Upper lobe of left lung (tissue), 6 donors: Measurements from ENCODE around the gene SPANXN4. TPM values are rescaled to one million over a fixed set of nuclear protein-coding genes. Genes with fewer than 3 reads are reported as not detected.

ENCODE experiments used
- ATAC-seq, 2 donors: fragments of 200-7000 bp; cut with Tn5 transposase; one replicate each; pipeline ENCODE4 v1.9.1; 2022; ENCODE audit warnings: mild to moderate bottlenecking in 2 of 2, moderate library complexity in 2 of 2; ENCODE audit not compliant: low FRiP score in 2 of 2
- DNase-seq, 2 donors: peaks; one replicate each; pipeline ENCODE4 v3.0.0-alpha.2; 2019 to 2020
- H3K27ac ChIP-seq, 4 donors: fragments of 200-600 bp; sonication (generic); one replicate each; pipeline ENCODE4 v1.5.1; 2016 to 2019
- H3K27me3 ChIP-seq, 4 donors: fragments of 200-600 bp; sonication (generic); one replicate each; pipeline ENCODE4 v1.5.1; 2017 to 2019
- H3K36me3 ChIP-seq, 4 donors: fragments of 200-600 bp; sonication (generic); one replicate each; pipeline ENCODE4 v1.5.1; 2016 to 2019
- H3K4me1 ChIP-seq, 4 donors: fragments of 200-600 bp; sonication (generic); one replicate each; pipeline ENCODE4 v1.5.1; 2018 to 2019
- H3K4me3 ChIP-seq, 4 donors: fragments of 200-600 bp; sonication (generic); one replicate each; pipeline ENCODE4 v1.5.1; 2017 to 2019; ENCODE audit warnings: mild to moderate bottlenecking in 2 of 4, moderate library complexity in 1 of 4
- H3K9me3 ChIP-seq, 4 donors: fragments of 200-600 bp; sonication (generic); one replicate each; pipeline ENCODE4 v1.5.1; 2018 to 2019
- CTCF ChIP-seq, 6 experiments: fragments of 450-650 bp in 4 of 6; fragments of 200-600 bp in 2 of 6; sonication (generic) in 2 of 6; IDR thresholded peaks; one replicate each; pipeline ENCODE4 v1.5.1; 2016 to 2019; ENCODE audit warnings: antibody characterized with exemption in 6 of 6
- EP300 ChIP-seq, 4 donors: sonication (generic); formaldehyde crosslinking; IDR thresholded peaks; one replicate each; pipeline ENCODE4 v1.5.1; 2017; ENCODE audit warnings: antibody characterized with exemption in 4 of 4, control low read depth in 2 of 4
- POLR2A ChIP-seq, 4 donors: fragments of 450-650 bp; IDR thresholded peaks; one replicate each; pipeline ENCODE4 v1.5.1; 2016 to 2017; ENCODE audit warnings: antibody characterized with exemption in 4 of 4, mild to moderate bottlenecking in 2 of 4
- POLR2AphosphoS5 ChIP-seq, 2 donors: sonication (generic); formaldehyde crosslinking; IDR thresholded peaks; one replicate each; pipeline ENCODE4 v1.5.1; 2017; ENCODE audit warnings: antibody characterized with exemption in 2 of 2
- WGBS, 2 donors: methylation state at CpG; one replicate each; pipeline ENCODE4 v1.1.5; 2017 to 2018; 5-methylcytosine and 5-hydroxymethylcytosine counted together
- total RNA-seq, 6 donors: library from RNA; depleted of rRNA in 4 of 6; stranded (reverse); fragments of >200 nt in 4 of 6; gene quantifications; one replicate each; pipeline versions ENCODE4 v1.1.0 to v1.2.1, GENCODE V29; 2016 to 2021
- donor health status: DM: no; HTN: no; CAD: no; lungs with moderate emphysema.
- donor health status: DM: no; HTN: yes; CAD: no; lungs with severe emphysema.

SPANXN4 gene
- total RNA-seq, 6 donors from 2014 or later, result not detected

DNA sequence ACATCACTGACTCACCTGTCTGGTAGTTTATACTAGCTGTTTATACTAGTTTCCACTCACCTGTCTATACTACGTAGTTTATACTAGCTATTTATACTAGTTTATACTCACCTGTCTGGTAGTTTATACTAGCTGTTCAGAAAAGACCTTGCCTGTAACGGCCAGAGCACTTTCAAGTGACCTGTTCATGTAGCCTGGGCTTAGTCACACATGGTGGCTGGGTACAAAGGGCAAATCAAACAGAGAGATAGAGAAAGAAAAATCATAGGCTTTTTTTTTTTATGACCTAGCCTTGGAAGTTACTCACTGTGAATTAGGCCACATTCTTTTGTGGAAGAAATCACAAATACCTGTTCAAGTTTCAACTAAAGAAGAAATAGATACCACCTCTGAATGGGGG is 30.7 kb upstream of the SPANXN4 start:
- no peak overlapping the region for H3K4me3 ChIP-seq
- no peaks in the 10 kb centered on the region for H3K4me1 ChIP-seq
- TF ChIP-seq POLR2AphosphoS5 (IDR thresholded peaks at IDR 0.05), result no peak
- no peak for TF ChIP-seq EP300 (IDR thresholded peaks at IDR 0.05)
- TF ChIP-seq CTCF (IDR thresholded peaks at IDR 0.05), result no peak
- no peak for TF ChIP-seq POLR2A (IDR thresholded peaks at IDR 0.05)
- no peaks in the 10 kb centered on the region for H3K27me3 ChIP-seq
- ATAC-seq, result no peak
- no peak overlapping the region for H3K27ac ChIP-seq
- no peaks in the 10 kb centered on the region for H3K36me3 ChIP-seq
- no peaks in the 10 kb centered on the region for H3K9me3 ChIP-seq
- DNase-seq, result no peak
- 19 to 25% methylated on average over 2 of the region's 2 CpGs for WGBS, 2 donors

GRCh38 chrX:142998447-142999198 is 27.1 kb upstream of the SPANXN4 start:
- TF ChIP-seq POLR2A (IDR thresholded peaks at IDR 0.05) (no peak), CTCF (IDR thresholded peaks at IDR 0.05) (no peak), POLR2AphosphoS5 (IDR thresholded peaks at IDR 0.05) (no peak), EP300 (IDR thresholded peaks at IDR 0.05) (no peak)
- Histone ChIP-seq H3K27me3 (no peaks in the 10 kb centered on the region), H3K36me3 (no peaks in the 10 kb centered on the region), H3K27ac (no peak overlapping the region), H3K4me1 (no peaks in the 10 kb centered on the region), H3K4me3 (no peak overlapping the region), H3K9me3 (no peaks in the 10 kb centered on the region)
- ATAC-seq (no peak), DNase-seq (no peak)
- 71 to 85% methylated on average over 5 to 8 of the region's 8 CpGs for WGBS, 2 donors

GRCh38 chrX:142999199-142999701 is 26.5 kb upstream of the SPANXN4 start:
- DNase-seq (no peak), ATAC-seq (no peak)
- H3K9me3 ChIP-seq, result no peaks in the 10 kb centered on the region
- H3K36me3 ChIP-seq, result no peaks in the 10 kb centered on the region
- no peak overlapping the region for H3K4me3 ChIP-seq
- H3K4me1 ChIP-seq, result no peaks in the 10 kb centered on the region
- WGBS, 2 donors, result 53 to 69% methylated on average over 6 of the region's 6 CpGs
- H3K27ac ChIP-seq, result no peak overlapping the region
- TF ChIP-seq CTCF (IDR thresholded peaks at IDR 0.05), result no peak
- TF ChIP-seq POLR2A (IDR thresholded peaks at IDR 0.05), result no peak
- TF ChIP-seq POLR2AphosphoS5 (IDR thresholded peaks at IDR 0.05), result no peak
- TF ChIP-seq EP300 (IDR thresholded peaks at IDR 0.05), result no peak
- no peaks in the 10 kb centered on the region for H3K27me3 ChIP-seq

GRCh38 chrX:143002206-143002605 is 23.5 kb upstream of the SPANXN4 start:
- H3K9me3 ChIP-seq, result no peaks in the 10 kb centered on the region
- H3K27ac ChIP-seq, result no peak overlapping the region
- WGBS, 2 donors, result 19 to 44% methylated on average over 2 of the region's 2 CpGs
- H3K4me3 ChIP-seq, result no peak overlapping the region
- no peak for TF ChIP-seq EP300 (IDR thresholded peaks at IDR 0.05)
- TF ChIP-seq POLR2AphosphoS5 (IDR thresholded peaks at IDR 0.05), result no peak
- no peak for TF ChIP-seq POLR2A (IDR thresholded peaks at IDR 0.05)
- no peak for TF ChIP-seq CTCF (IDR thresholded peaks at IDR 0.05)
- ATAC-seq (no peak), DNase-seq (no peak)
- no peaks in the 10 kb centered on the region for H3K4me1 ChIP-seq
- H3K36me3 ChIP-seq, result no peaks in the 10 kb centered on the region
- H3K27me3 ChIP-seq, result no peaks in the 10 kb centered on the region

DNA sequence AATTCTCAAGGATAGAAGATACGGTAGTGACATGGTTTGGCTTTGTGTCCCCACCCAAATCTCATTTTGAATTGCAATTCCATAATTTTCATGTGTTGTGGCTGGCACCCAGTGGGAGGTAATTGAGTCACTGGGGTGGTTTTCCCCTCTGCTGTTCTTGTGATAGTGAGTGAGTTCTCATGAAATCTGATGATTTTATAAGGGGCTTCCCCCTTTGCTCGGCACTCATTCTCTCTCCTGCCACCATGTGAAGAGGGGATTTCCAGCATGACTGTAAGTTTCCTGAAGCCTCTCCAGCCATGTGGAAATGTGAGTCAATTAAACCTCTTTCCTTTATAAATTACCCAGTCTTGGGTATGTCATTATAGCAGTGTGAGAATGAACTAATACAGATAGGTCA is 8.5 kb upstream of the SPANXN4 start:
- H3K9me3 ChIP-seq, result no peaks in the 10 kb centered on the region
- H3K27me3 ChIP-seq, result no peaks in the 10 kb centered on the region
- ATAC-seq (no peak), DNase-seq (no peak)
- no peak overlapping the region for H3K4me3 ChIP-seq
- no peaks in the 10 kb centered on the region for H3K4me1 ChIP-seq
- no peaks in the 10 kb centered on the region for H3K36me3 ChIP-seq
- no peak for TF ChIP-seq CTCF (IDR thresholded peaks at IDR 0.05)
- TF ChIP-seq POLR2AphosphoS5 (IDR thresholded peaks at IDR 0.05), result no peak
- no peak for TF ChIP-seq EP300 (IDR thresholded peaks at IDR 0.05)
- no peak for TF ChIP-seq POLR2A (IDR thresholded peaks at IDR 0.05)
- WGBS, 2 donors, result 72 to 75% methylated on average over 1 to 2 of the region's 2 CpGs
- H3K27ac ChIP-seq, result no peak overlapping the region
